SK-N-SH treated with all-trans-retinoic acid at 6 μM for 48 hours (cell line): ENCODE data around the gene SLC25A39.
"Not testable (repeated sequence)": the region's sequence is repeated elsewhere in the genome, so short reads cannot be mapped to it uniquely, and the experiment has no call there.

ENCODE experiments used
- ATAC-seq: fragments of 200-7000 bp; cut with Tn5 transposase; 3 replicates; pipeline ENCODE4 v1.9.1; 2020; ENCODE audit warnings: mild to moderate bottlenecking, moderate library complexity
- ARNTL ChIP-seq: fragments of 450-650 bp; formaldehyde crosslinking; IDR thresholded peaks from 2 replicates; pipeline ENCODE4 v1.5.0; 2020; ENCODE audit warnings: low read depth, mild to moderate bottlenecking, moderate library complexity, borderline replicate concordance
- BACH2 ChIP-seq: fragments of 250-450 bp; sonication (Bioruptor Pico); IDR thresholded peaks from 2 replicates; pipeline ENCODE4 v1.9.0; 2021; ENCODE audit warnings: mild to moderate bottlenecking, borderline replicate concordance
- CSDC2 ChIP-seq: fragments of 250-450 bp; sonication (Bioruptor Pico); IDR thresholded peaks from 2 replicates; pipeline ENCODE4 v1.5.0; 2020; ENCODE audit warnings: mild to moderate bottlenecking, moderate library complexity
- ESRRG ChIP-seq: fragments of 250-450 bp; sonication (Bioruptor Pico); IDR thresholded peaks from 2 replicates; pipeline ENCODE4 v1.6.1; 2021; ENCODE audit warnings: mild to moderate bottlenecking
- GLIS3 ChIP-seq: fragments of 250-450 bp; sonication (Bioruptor Pico); IDR thresholded peaks from 2 replicates; pipeline ENCODE4 v1.5.0; 2020; ENCODE audit warnings: mild to moderate bottlenecking, moderate library complexity
- ISL1 ChIP-seq: fragments of 250-450 bp; sonication (Bioruptor Pico); IDR thresholded peaks from 2 replicates; pipeline ENCODE4 v2.1.2; 2022; ENCODE audit warnings: mild to moderate bottlenecking, moderate library complexity
- OSR1 ChIP-seq: fragments of 250-450 bp; sonication (Bioruptor Pico); IDR thresholded peaks from 2 replicates; pipeline ENCODE4 v1.8.0; 2022; ENCODE audit warnings: moderate library complexity, mild to moderate bottlenecking, inconsistent platforms
- PPARA ChIP-seq: fragments of 250-450 bp; sonication (Bioruptor Pico); IDR thresholded peaks from 2 replicates; pipeline ENCODE4 v1.5.0; 2020; ENCODE audit warnings: mild to moderate bottlenecking, borderline replicate concordance
- RARB ChIP-seq: fragments of 250-450 bp; sonication (Bioruptor Pico); IDR thresholded peaks from 2 replicates; pipeline ENCODE4 v1.8.0; 2021; ENCODE audit warnings: mild to moderate bottlenecking, moderate library complexity
- SNAI2 ChIP-seq: fragments of 250-450 bp; sonication (Bioruptor Pico); IDR thresholded peaks from 2 replicates; pipeline ENCODE4 v1.5.0; 2020; ENCODE audit warnings: mild to moderate bottlenecking, moderate library complexity
- TOX ChIP-seq: fragments of 250-450 bp; sonication (Bioruptor Pico); IDR thresholded peaks from 2 replicates; pipeline ENCODE4 v1.8.0; 2021; ENCODE audit warnings: mild to moderate bottlenecking, moderate library complexity, borderline replicate concordance
- ZC3H10 ChIP-seq: fragments of 250-450 bp; sonication (Bioruptor Pico); IDR thresholded peaks from 2 replicates; pipeline ENCODE4 v1.5.1; 2021; ENCODE audit warnings: mild to moderate bottlenecking, moderate library complexity
- ZFP3 ChIP-seq: fragments of 250-450 bp; sonication (Bioruptor Pico); IDR thresholded peaks from 2 replicates; pipeline ENCODE4 v1.5.0; 2020; ENCODE audit warnings: mild to moderate bottlenecking, moderate library complexity
- ZFP30 ChIP-seq: fragments of 450-650 bp; formaldehyde crosslinking; IDR thresholded peaks from 2 replicates; pipeline ENCODE4 v1.5.0; 2022; ENCODE audit warnings: mild to moderate bottlenecking, moderate library complexity
- ZNF565 ChIP-seq: fragments of 450-650 bp; formaldehyde crosslinking; conservative IDR thresholded peaks from 2 replicates; pipeline ENCODE4 v1.5.0; 2020; ENCODE audit warnings: low read depth, mild to moderate bottlenecking, moderate library complexity
- ZNF70 ChIP-seq: fragments of 450-650 bp; formaldehyde crosslinking; IDR thresholded peaks from 2 replicates; pipeline ENCODE4 v1.5.0; 2020; ENCODE audit warnings: mild to moderate bottlenecking, moderate library complexity
- TF ChIP-seq, protein P1 (sequence below): fragments of 250-450 bp; sonication (Bioruptor Pico); IDR thresholded peaks from 2 replicates; pipeline ENCODE4 v1.8.0; 2020; ENCODE audit warnings: mild to moderate bottlenecking, moderate library complexity, borderline replicate concordance
- TF ChIP-seq, protein P2 (sequence below): fragments of 250-450 bp; sonication (Bioruptor Pico); IDR thresholded peaks from 2 replicates; pipeline ENCODE4 v1.8.0; 2021; ENCODE audit warnings: low read depth, mild to moderate bottlenecking, moderate library complexity, borderline replicate concordance
- TF ChIP-seq, protein P3 (sequence below): fragments of 250-450 bp; sonication (Bioruptor Pico); IDR thresholded peaks from 2 replicates; pipeline ENCODE4 v1.5.1; 2020; ENCODE audit warnings: low read depth, mild to moderate bottlenecking, moderate library complexity
- TF ChIP-seq, protein P4 (sequence below): fragments of 250-450 bp; sonication (Bioruptor Pico); IDR thresholded peaks from 2 replicates; pipeline ENCODE4 v1.5.0; 2020; ENCODE audit warnings: mild to moderate bottlenecking, moderate library complexity

SLC25A39 gene

DNA sequence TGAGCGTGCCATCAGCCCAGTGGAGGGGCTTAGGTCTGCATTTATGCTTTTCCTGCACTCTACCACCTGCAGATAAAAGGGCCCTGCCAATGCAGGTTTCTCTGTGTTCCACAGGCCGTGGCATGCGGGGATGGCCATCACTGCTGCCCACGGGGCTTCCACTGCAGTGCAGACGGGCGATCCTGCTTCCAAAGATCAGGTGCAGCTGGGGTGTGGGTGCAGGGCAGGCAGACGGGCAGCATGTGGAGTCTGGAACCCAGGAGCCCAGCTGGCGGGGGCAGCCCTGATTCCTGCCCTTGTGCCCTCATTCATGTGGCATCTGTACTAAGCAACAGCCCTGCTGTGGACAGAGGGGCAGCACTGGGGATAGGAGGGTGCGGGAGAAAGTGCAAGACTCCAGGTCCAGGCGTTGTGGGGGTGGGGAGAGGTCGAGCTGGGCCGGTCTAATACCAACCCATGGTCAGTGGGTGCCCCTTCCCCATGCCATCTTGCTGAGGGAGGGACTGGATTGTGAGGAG is 25.0 kb upstream of the SLC25A39 start:
- no peak for ATAC-seq

DNA sequence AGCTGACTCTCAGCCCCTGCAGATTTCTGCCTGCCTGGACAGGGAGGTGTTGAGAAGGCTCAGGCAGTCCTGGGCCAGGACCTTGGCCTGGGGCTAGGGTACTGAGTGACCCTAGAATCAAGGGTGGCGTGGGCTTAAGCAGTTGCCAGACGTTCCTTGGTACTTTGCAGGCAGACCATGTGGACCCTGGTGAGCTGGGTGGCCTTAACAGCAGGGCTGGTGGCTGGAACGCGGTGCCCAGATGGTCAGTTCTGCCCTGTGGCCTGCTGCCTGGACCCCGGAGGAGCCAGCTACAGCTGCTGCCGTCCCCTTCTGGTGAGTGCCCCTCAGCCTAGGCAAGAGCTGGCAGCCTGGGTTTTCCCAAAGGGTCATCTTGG is 24.4 kb upstream of the SLC25A39 start:
- no peak for ATAC-seq
- TF ChIP-seq RARB (CRISPR knock-in tag) (no peak), BACH2 (CRISPR knock-in tag) (no peak), ZNF70 (CRISPR knock-in tag) (no peak), ARNTL (CRISPR knock-in tag) (no peak), TOX (CRISPR knock-in tag) (no peak), CSDC2 (CRISPR knock-in tag) (no peak), ESRRG (CRISPR knock-in tag) (no peak), ISL1 (CRISPR knock-in tag) (no peak), PPARA (CRISPR knock-in tag) (no peak), OSR1 (CRISPR knock-in tag) (no peak), ZC3H10 (no peak)
- TF ChIP-seq, protein P1, sequence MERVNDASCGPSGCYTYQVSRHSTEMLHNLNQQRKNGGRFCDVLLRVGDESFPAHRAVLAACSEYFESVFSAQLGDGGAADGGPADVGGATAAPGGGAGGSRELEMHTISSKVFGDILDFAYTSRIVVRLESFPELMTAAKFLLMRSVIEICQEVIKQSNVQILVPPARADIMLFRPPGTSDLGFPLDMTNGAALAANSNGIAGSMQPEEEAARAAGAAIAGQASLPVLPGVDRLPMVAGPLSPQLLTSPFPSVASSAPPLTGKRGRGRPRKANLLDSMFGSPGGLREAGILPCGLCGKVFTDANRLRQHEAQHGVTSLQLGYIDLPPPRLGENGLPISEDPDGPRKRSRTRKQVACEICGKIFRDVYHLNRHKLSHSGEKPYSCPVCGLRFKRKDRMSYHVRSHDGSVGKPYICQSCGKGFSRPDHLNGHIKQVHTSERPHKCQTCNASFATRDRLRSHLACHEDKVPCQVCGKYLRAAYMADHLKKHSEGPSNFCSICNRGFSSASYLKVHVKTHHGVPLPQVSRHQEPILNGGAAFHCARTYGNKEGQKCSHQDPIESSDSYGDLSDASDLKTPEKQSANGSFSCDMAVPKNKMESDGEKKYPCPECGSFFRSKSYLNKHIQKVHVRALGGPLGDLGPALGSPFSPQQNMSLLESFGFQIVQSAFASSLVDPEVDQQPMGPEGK: no peak
- TF ChIP-seq, protein P2, sequence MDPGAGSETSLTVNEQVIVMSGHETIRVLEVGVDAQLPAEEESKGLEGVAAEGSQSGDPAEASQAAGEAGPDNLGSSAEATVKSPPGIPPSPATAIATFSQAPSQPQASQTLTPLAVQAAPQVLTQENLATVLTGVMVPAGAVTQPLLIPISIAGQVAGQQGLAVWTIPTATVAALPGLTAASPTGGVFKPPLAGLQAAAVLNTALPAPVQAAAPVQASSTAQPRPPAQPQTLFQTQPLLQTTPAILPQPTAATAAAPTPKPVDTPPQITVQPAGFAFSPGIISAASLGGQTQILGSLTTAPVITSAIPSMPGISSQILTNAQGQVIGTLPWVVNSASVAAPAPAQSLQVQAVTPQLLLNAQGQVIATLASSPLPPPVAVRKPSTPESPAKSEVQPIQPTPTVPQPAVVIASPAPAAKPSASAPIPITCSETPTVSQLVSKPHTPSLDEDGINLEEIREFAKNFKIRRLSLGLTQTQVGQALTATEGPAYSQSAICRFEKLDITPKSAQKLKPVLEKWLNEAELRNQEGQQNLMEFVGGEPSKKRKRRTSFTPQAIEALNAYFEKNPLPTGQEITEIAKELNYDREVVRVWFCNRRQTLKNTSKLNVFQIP (CRISPR knock-in tag): no peak
- TF ChIP-seq, protein P3, sequence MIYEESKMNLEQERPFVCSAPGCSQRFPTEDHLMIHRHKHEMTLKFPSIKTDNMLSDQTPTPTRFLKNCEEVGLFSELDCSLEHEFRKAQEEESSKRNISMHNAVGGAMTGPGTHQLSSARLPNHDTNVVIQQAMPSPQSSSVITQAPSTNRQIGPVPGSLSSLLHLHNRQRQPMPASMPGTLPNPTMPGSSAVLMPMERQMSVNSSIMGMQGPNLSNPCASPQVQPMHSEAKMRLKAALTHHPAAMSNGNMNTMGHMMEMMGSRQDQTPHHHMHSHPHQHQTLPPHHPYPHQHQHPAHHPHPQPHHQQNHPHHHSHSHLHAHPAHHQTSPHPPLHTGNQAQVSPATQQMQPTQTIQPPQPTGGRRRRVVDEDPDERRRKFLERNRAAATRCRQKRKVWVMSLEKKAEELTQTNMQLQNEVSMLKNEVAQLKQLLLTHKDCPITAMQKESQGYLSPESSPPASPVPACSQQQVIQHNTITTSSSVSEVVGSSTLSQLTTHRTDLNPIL: no peak
- TF ChIP-seq, all 23 proteins: peak for 0

More for the DNA sequence above, 25.0 kb upstream of the SLC25A39 start:
- no peak for TF ChIP-seq ZNF565
- TF ChIP-seq, protein P4, sequence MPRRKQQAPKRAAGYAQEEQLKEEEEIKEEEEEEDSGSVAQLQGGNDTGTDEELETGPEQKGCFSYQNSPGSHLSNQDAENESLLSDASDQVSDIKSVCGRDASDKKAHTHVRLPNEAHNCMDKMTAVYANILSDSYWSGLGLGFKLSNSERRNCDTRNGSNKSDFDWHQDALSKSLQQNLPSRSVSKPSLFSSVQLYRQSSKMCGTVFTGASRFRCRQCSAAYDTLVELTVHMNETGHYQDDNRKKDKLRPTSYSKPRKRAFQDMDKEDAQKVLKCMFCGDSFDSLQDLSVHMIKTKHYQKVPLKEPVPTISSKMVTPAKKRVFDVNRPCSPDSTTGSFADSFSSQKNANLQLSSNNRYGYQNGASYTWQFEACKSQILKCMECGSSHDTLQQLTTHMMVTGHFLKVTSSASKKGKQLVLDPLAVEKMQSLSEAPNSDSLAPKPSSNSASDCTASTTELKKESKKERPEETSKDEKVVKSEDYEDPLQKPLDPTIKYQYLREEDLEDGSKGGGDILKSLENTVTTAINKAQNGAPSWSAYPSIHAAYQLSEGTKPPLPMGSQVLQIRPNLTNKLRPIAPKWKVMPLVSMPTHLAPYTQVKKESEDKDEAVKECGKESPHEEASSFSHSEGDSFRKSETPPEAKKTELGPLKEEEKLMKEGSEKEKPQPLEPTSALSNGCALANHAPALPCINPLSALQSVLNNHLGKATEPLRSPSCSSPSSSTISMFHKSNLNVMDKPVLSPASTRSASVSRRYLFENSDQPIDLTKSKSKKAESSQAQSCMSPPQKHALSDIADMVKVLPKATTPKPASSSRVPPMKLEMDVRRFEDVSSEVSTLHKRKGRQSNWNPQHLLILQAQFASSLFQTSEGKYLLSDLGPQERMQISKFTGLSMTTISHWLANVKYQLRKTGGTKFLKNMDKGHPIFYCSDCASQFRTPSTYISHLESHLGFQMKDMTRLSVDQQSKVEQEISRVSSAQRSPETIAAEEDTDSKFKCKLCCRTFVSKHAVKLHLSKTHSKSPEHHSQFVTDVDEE (CRISPR knock-in tag): no peak
- TF ChIP-seq CSDC2 (CRISPR knock-in tag): no peak
- TF ChIP-seq, protein P3: no peak
- TF ChIP-seq GLIS3: no peak
- TF ChIP-seq ARNTL (CRISPR knock-in tag): no peak
- TF ChIP-seq BACH2 (CRISPR knock-in tag): no peak
- no peak for TF ChIP-seq ESRRG (CRISPR knock-in tag)
- no peak for TF ChIP-seq SNAI2 (CRISPR knock-in tag)
- no peak for TF ChIP-seq ZFP30 (CRISPR knock-in tag)
- no peak for TF ChIP-seq RARB (CRISPR knock-in tag)
- no peak for TF ChIP-seq PPARA (CRISPR knock-in tag)
- no peak for TF ChIP-seq TOX (CRISPR knock-in tag)

DNA sequence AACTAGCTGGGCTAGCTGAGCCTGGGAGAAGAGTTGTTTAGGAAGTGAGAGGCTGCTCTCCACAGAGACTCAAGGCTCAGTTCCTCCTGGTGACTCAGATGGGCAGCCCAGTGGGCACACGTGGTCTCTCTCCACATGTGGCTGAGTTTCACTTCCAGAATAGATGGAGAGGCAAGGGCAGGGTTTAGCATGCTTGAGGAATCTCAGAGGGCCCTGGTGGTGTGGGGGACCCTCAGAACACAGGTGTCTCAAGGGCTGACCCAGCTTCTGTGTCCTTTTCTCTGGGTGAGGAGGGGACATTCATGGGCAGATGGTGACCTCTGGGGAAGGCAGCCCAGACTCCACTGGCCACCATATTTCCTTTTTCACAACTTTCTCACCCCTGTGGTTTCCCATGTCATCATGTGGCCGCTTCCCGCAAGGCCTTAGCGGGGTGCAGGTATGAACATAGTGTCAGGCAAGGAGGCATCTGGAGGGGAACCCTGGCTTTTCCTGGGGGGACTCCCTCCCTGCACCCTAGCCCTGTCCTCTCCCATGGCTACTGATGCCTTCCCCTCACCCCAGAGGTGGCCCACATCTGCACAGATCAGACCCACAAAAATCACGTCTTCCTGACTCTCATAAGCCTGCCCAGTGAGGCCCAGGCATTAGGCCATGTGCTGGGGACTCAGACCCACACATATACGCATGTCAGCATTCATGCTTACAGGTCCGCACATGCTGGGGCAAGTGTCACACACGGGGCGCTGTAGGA is 23.8 kb upstream of the SLC25A39 start:
- no peak for ATAC-seq
- TF ChIP-seq, protein P4 (CRISPR knock-in tag): no peak
- no peak for TF ChIP-seq ZFP3 (CRISPR knock-in tag)

DNA sequence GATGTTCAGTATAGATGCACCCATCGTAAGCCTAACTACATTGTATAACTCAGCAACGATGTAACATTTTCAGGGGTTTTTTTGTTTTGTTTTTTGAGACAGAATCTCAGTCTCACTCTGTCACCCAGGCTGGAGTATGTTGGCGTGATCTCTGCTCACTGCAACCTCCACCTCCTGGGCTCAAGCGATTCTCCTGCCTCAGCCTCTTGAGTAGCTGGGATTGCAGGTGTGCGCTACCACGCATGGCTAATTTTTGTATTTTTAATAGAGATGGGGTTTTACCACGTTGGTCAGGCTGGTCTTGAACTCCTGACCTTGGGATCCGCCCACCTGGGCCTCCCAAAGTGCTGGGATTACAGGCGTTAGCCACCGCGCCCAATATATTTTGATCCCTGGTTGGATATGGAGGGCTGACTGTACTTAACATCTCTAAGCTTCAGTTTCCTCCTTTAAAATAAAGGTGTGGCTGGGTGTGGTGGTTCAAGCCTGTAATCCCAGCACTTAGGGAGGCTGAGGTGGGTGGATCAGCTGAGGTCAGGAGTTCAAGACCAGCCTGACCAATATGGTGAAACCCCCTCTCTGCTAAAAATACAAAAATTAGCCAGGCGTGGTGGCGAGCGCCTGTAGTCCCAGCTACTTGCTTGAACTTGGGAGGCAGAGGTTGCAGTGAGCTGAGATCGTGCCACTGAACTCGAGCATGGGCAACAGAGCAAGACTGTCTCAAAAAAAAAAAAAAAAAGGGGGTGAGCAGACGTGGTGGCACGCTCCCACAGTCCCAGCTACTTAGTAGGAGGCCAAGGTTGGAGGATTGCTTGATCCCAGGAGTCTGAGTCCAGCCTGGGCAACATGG is 22.8 kb upstream of the SLC25A39 start:
- not testable (repeated sequence) for ATAC-seq
